ENCODE measurements around the gene COPS4.
"Not testable (repeated sequence)": the region's sequence is repeated elsewhere in the genome, so short reads cannot be mapped to it uniquely, and the experiment has no call there.

COPS4 gene

GRCh38 chr4:83034630-83035494 is at the start of gene COPS4:
TSS of gene COPS4 (plus strand) at chr4:83035183. CDS start at chr4:83035225, 42 bp downstream.
- peak; percentile 95 for DNase-seq

- not testable (repeated sequence) for DNase-seq
Observed at GRCh38 chr4:82987519-82987918, 47.5 kb upstream of the COPS4 start.

- no peak for DNase-seq
Observed at GRCh38 chr4:82988323-82988832, 46.6 kb upstream of the COPS4 start.

GRCh38 chr4:82989575-82990429 is 45.2 kb upstream of the COPS4 start:
- no peak for DNase-seq

GRCh38 chr4:82994834-82995233 is 40.1 kb upstream of the COPS4 start:
- DNase-seq, result no peak

GRCh38 chr4:82998898-82999297 is 36.1 kb upstream of the COPS4 start:
- DNase-seq, result no peak

- no peak for DNase-seq
Observed at GRCh38 chr4:83002329-83002728, 32.7 kb upstream of the COPS4 start.

GRCh38 chr4:83003044-83003791 is 31.8 kb upstream of the COPS4 start:
- DNase-seq, result not testable (repeated sequence)

GRCh38 chr4:83009529-83009928 is 25.5 kb upstream of the COPS4 start:
- DNase-seq, result no peak

- DNase-seq, result no peak
Observed at GRCh38 chr4:83010111-83010521, 24.9 kb upstream of the COPS4 start.

GRCh38 chr4:83010522-83011318 is 24.3 kb upstream of the COPS4 start, which contains the start of gene LIN54:
TSS of gene LIN54 (minus strand) at chr4:83010823. CDS start at chr4:82984844, 25,979 bp downstream.
- DNase-seq, result peak; percentile 84

- DNase-seq, result no peak
Observed at GRCh38 chr4:83011689-83012199, 23.2 kb upstream of the COPS4 start.

GRCh38 chr4:83012200-83012686 is 22.7 kb upstream of the COPS4 start:
- DNase-seq, result peak; percentile 10

GRCh38 chr4:83012687-83013419 is 22.1 kb upstream of the COPS4 start:
- peak; percentile 96 for DNase-seq

- no peak for DNase-seq
Observed at GRCh38 chr4:83013420-83013867, 21.5 kb upstream of the COPS4 start.

GRCh38 chr4:83013902-83014301 is 21.1 kb upstream of the COPS4 start:
- DNase-seq, result no peak

- DNase-seq, result no peak
Observed at GRCh38 chr4:83019794-83020494, 15.0 kb upstream of the COPS4 start.

- DNase-seq, result no peak
Observed at GRCh38 chr4:83022724-83023450, 12.1 kb upstream of the COPS4 start.

- DNase-seq, result not testable (repeated sequence)
Observed at GRCh38 chr4:83023599-83023998, 11.4 kb upstream of the COPS4 start.

All from activated gamma-delta T cell treated with Interleukin-2 at 50 U/mL for 16 hours (primary cell).